Kidney (tissue), 14 donors: ENCODE measurements around the gene TLL2. TPM values are rescaled to one million over a fixed set of nuclear protein-coding genes. Genes with fewer than 3 reads are reported as not detected.

Experiments used
- DNase-seq, 5 donors: peaks; one replicate each; pipeline ENCODE4 v3.0.0-alpha.2; 2013 to 2020
- FAIRE-seq: peaks from 2 replicates; lab custom pipeline; 2012; peaks lifted over from hg19 to GRCh38; lab: Jason Lieb, UNC
- H3K27ac ChIP-seq, 2 donors: one replicate each; pipeline ENCODE4 v1.7.0; 2013; ENCODE audit warnings: low read depth in 2 of 2, low read length in 2 of 2, inconsistent platforms in 1 of 2
- H3K27me3 ChIP-seq: one replicate; pipeline ENCODE4 v1.7.1; 2013; ENCODE audit warnings: low read length, inconsistent platforms; ENCODE audit not compliant: control insufficient read depth, insufficient read depth
- H3K36me3 ChIP-seq, 3 donors: one replicate each; pipeline versions ENCODE4 v1.7.0 to v1.7.1; 2013; ENCODE audit warnings: low read length in 3 of 3, control low read depth in 1 of 3, inconsistent platforms in 1 of 3; ENCODE audit not compliant: insufficient read depth in 3 of 3, control insufficient read depth in 2 of 3
- H3K4me1 ChIP-seq, 3 donors: one replicate each; pipeline versions ENCODE4 v1.7.0 to v1.7.1; 2013; ENCODE audit warnings: low read length in 3 of 3, inconsistent platforms in 1 of 3, low read depth in 1 of 3; ENCODE audit not compliant: control insufficient read depth in 2 of 3, insufficient read depth in 2 of 3
- H3K4me3 ChIP-seq, 3 donors: one replicate each; pipeline versions ENCODE4 v1.7.0 to v1.8.1; 2013; ENCODE audit warnings: low read length in 3 of 3, control low read depth in 1 of 3, inconsistent platforms in 1 of 3
- H3K9ac ChIP-seq, 3 donors: one replicate each; pipeline versions ENCODE4 v1.7.0 to v1.7.1; 2013; ENCODE audit warnings: low read length in 3 of 3, control low read depth in 1 of 3, inconsistent platforms in 1 of 3
- H3K9me3 ChIP-seq, 3 donors: one replicate each; pipeline versions ENCODE4 v1.7.0 to v1.7.1; 2013; ENCODE audit warnings: low read length in 3 of 3, control low read depth in 1 of 3, inconsistent platforms in 1 of 3; ENCODE audit not compliant: control insufficient read depth in 2 of 3, insufficient read depth in 1 of 3
- CTCF ChIP-seq: IDR thresholded peaks from 3 replicates; pipeline ENCODE4 v1.5.1; 2012; ENCODE audit warnings: mild to moderate bottlenecking, moderate library complexity, borderline replicate concordance; ENCODE audit not compliant: insufficient read depth; ENCODE audit errors: extremely low read depth
- intact Hi-C: fragments of 100-400 bp; cut with DNase I; formaldehyde crosslinking; loops from one replicate; pipeline ENCODE4 v1.11.1; 2022
- polyA plus RNA-seq: library from polyadenylated mRNA; stranded (reverse); fragments of 350-450 nt; fragmentation: Illumina TruSeq; extraction: RNeasy Lipid Tissue Mini Kit (QIAGEN cat#74804); gene quantifications from one replicate; pipeline ENCODE4 v1.2.3, GENCODE V29; 2014; ENCODE audit warnings: low read depth, low replicate concordance; ENCODE audit not compliant: insufficient read depth
- total RNA-seq: library from RNA; stranded (reverse); fragmentation: NEBNext Ultra II Directional; extraction: Animal tissue kit (Norgen Biotek cat#: 25700); gene quantifications from one replicate; pipeline ENCODE4 v1.2.1, GENCODE V29; 2021
- donor health status: control.
- donor health status: control.
- donor health status: control.
- donor health status: control.
- donor health status: control.
- donor health status: DM: yes; HTN: yes; CAD: no.
- donor health status: Normal renal cell carcinoma (clear cell type).

Gene TLL2
- total and polyA plus RNA-seq, 2 donors from 2014 or later, result 0.39 to 0.98 TPM

GRCh38 chr10:96516337-96516736 lies 2.6 kb upstream of the TLL2 start:
- DNase-seq (no peak), FAIRE-seq (no peak)
- Histone ChIP-seq H3K9ac (no peak overlapping the region), H3K27me3 (no peaks in the 10 kb centered on the region), H3K9me3 (no peaks in the 10 kb centered on the region), H3K36me3 (peaks cover 0 to 4% (median 4%) of the 10 kb centered on the region in 3 donors), H3K4me1 (peaks cover 0 to 15% (median 7%) of the 10 kb centered on the region in 3 donors), H3K4me3 (no peak overlapping the region), H3K27ac (no peak overlapping the region)
- intact Hi-C loops, result no loop called here
- TF ChIP-seq CTCF, result no peak

GRCh38 chr10:96513305-96513697 lies 425 bp downstream of the TLL2 start:
- Histone ChIP-seq H3K4me3 (peak overlapping the region in 2 of 3 donors; percentile 39 to 52), H3K36me3 (no peaks in the 10 kb centered on the region), H3K27me3 (no peaks in the 10 kb centered on the region), H3K9ac (no peak overlapping the region), H3K9me3 (no peaks in the 10 kb centered on the region), H3K4me1 (peaks cover 0 to 15% (median 7%) of the 10 kb centered on the region in 3 donors), H3K27ac (no peak overlapping the region)
- intact Hi-C loops, result no loop called here
- TF ChIP-seq CTCF, result no peak
- peak in 2 of 5 donors; percentile 57 to 74 for DNase-seq
- FAIRE-seq, result no peak

GRCh38 chr10:96512524-96513304 lies 1.0 kb downstream of the TLL2 start:
- H3K9me3 ChIP-seq, result no peaks in the 10 kb centered on the region
- no peak overlapping the region for H3K9ac ChIP-seq
- H3K27me3 ChIP-seq, result no peaks in the 10 kb centered on the region
- H3K27ac ChIP-seq, result no peak overlapping the region
- TF ChIP-seq CTCF, result no peak
- no peak for FAIRE-seq
- peak overlapping the region in 2 of 3 donors; percentile 39 to 52 for H3K4me3 ChIP-seq
- peaks cover 0 to 15% (median 7%) of the 10 kb centered on the region in 3 donors for H3K4me1 ChIP-seq
- peak; percentile 45 to 77 (median 57) for DNase-seq
- no peaks in the 10 kb centered on the region for H3K36me3 ChIP-seq
- intact Hi-C loops, result no loop called here
